22Rv1 (cell line): ENCODE measurements around the gene ZNF662.

Experiments used
- CTCF ChIP-seq: fragments of 450-650 bp; IDR thresholded peaks from 2 replicates; pipeline ENCODE4 v1.5.1; 2017; ENCODE audit warnings: mild to moderate bottlenecking
- ZFX ChIP-seq: fragments of 450-650 bp; IDR thresholded peaks from 2 replicates; pipeline ENCODE4 v1.6.1; 2017; ENCODE audit warnings: antibody characterized with exemption, borderline replicate concordance

- no peak for TF ChIP-seq CTCF
- no peak for TF ChIP-seq ZFX
Measured at GRCh38 chr3:42934910-42935309, 29.0 kb downstream of the ZNF662 start.
